Stromal cell of bone marrow (primary cell): Measurements from ENCODE around the gene CEACAM5.

Experiments used
- DNase-seq: peaks from one replicate; pipeline ENCODE4 v3.0.0-alpha.2; 2012; ENCODE audit warnings: low read depth

CEACAM5 gene

GRCh38 chr19:41708481-41708880, at the start of gene CEACAM5:
Gene CEACAM5, plus strand, starts transcription at chr19:41708626. Its CDS starts 106 bp downstream, at chr19:41708732.
- DNase-seq, result no peak

DNA sequence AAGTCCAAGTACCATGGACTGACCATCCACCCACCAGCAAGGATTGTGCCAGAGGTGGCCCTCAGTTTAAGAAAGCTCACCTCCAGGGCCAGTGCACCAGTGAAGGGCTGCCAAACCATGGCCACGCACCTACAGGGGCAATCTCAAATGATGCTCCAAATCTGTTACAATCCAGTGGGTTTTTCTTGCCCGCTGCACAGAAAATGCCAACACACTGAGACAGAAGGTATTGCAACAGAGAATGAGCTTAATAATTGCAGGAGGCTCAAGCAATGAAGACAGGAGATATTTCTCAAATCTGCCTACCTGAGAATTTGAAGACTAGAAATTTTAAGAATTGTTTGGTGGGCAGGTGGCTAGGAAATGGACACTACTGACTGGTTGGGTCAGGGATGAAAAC, 42.4 kb upstream of the CEACAM5 start:
- DNase-seq, result no peak

DNA sequence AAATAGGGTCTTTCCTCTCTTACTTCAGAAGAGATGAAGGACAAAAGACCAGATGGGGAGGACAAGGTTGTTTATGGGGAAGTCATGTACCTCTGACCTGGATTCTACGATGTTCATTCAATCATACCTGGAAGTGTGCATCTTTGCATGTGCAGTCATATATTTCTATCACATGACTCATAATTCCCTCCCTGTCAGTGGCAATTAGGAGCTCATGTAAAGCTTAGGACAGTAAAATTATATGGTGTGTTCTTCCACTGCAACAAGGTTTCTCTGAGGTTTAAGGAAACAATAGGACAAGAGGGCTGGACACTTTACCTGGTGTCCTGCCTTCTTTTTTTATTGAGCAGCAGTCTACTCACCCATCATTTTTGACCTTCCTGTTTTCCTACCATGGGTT, 40.1 kb upstream of the CEACAM5 start:
- no peak for DNase-seq

GRCh38 chr19:41670755-41671154, 37.7 kb upstream of the CEACAM5 start:
- DNase-seq, result no peak

- no peak for DNase-seq
Measured at GRCh38 chr19:41671486-41671885, 36.9 kb upstream of the CEACAM5 start.

- DNase-seq, result no peak
Measured at GRCh38 chr19:41682437-41682836, 26.0 kb upstream of the CEACAM5 start.

DNA sequence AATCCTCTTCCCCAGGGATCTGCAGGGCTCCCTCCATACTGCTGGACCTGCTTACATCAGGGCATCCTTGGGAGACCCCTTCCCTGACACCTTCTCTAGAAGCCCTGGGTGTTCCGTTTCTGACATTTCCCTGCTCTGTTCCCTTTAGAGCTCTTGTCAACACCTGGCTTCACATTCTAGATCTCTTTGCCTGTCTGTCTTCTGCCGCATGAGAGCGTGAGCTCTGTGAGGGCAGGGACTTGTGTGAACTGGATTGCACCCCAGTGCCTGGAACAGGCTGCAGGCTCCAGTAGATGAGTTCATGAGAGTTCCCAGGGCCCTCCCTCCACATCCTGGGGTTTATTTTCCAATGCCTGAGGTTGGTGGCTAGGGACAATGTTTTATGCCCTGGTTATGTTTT, 21.0 kb upstream of the CEACAM5 start:
- no peak for DNase-seq

DNA sequence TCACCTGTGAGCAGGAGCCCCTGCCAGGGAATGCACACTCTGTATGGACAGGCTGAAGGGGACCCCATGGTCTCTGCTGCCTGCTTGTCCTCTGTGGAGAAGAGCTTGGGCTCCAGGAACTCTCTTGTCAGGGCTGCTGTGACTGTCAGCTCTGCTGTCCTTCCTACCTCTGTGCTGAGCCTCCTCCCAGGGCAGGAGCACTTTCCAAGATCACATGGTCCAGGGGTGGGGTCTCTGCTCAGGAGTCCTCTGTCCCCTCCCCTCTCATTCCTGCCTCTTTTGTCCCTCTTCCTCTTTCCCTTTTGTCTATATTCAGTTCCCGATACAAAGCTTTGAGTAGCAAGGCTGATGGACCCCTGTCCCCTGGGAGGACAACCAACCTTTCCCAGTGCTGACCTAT, 20.3 kb upstream of the CEACAM5 start, which contains the start of gene CEACAM7:
Gene CEACAM7 (minus strand): TSS at position 173 of the 400 bp plus-strand sequence. CDS start 105 bp downstream, at position 68.
- no peak for DNase-seq

- no peak for DNase-seq
Measured at GRCh38 chr19:41688687-41689086, 19.7 kb upstream of the CEACAM5 start.

DNA sequence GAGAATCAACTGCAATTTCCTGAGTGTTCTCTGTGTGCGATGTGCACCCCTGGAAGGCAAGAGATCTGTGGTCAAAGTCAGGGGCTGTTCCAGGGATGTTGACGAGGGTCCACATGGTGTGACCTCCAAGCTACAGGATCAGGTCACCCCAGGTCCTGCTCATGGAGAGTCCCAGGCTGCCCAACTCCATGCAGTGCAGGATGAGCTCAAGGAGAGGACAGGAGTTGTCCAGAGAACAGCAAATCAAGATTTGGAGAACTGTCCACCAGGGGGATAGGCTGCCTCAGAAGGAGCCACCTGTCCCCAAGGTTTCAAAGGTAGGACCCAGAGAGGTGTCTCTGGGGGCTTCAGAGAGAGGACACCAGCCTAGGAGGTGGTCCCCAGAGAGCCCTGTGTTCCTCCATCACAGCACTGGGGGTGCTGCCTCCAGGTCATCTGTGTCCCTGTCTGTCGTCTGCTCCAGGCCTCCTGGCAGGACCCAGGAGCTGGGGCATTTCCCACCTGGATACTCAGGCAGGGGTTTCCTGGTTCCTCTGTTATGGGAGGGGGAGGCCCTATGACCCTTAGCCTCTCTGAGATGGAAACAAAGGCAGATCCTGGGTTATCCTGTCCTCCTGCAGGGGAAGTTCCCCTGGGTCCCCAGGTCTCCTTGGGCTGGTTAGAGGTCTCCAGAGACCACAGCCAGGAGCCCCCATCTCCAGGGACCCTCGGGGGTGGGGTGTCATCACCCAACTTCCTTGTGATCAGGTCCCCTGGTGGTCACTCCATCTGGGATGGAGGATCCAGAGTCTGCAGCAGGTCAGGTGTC, 18.2 kb upstream of the CEACAM5 start:
- DNase-seq, result no peak

- DNase-seq, result no peak
Measured at GRCh38 chr19:41690801-41691065, 17.7 kb upstream of the CEACAM5 start.

- no peak for DNase-seq
Measured at GRCh38 chr19:41691268-41691970, 17.0 kb upstream of the CEACAM5 start.

- DNase-seq, result no peak
Measured at GRCh38 chr19:41694196-41694595, 14.2 kb upstream of the CEACAM5 start.

DNA sequence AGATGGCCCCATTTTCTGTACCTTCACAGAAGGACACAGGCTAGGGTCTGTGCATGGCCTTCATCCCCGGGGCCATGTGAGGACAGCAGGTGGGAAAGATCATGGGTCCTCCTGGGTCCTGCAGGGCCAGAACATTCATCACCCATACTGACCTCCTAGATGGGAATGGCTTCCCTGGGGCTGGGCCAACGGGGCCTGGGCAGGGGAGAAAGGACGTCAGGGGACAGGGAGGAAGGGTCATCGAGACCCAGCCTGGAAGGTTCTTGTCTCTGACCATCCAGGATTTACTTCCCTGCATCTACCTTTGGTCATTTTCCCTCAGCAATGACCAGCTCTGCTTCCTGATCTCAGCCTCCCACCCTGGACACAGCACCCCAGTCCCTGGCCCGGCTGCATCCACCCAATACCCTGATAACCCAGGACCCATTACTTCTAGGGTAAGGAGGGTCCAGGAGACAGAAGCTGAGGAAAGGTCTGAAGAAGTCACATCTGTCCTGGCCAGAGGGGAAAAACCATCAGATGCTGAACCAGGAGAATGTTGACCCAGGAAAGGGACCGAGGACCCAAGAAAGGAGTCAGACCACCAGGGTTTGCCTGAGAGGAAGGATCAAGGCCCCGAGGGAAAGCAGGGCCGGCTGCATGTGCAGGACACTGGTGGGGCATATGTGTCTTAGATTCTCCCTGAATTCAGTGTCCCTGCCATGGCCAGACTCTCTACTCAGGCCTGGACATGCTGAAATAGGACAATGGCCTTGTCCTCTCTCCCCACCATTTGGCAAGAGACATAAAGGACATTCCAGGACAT, 13.4 kb upstream of the CEACAM5 start:
- DNase-seq, result no peak

DNA sequence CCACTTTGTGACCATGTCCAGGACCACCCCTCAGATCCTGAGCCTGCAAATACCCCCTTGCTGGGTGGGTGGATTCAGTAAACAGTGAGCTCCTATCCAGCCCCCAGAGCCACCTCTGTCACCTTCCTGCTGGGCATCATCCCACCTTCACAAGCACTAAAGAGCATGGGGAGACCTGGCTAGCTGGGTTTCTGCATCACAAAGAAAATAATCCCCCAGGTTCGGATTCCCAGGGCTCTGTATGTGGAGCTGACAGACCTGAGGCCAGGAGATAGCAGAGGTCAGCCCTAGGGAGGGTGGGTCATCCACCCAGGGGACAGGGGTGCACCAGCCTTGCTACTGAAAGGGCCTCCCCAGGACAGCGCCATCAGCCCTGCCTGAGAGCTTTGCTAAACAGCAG, 12.7 kb upstream of the CEACAM5 start:
- DNase-seq, result no peak

DNA sequence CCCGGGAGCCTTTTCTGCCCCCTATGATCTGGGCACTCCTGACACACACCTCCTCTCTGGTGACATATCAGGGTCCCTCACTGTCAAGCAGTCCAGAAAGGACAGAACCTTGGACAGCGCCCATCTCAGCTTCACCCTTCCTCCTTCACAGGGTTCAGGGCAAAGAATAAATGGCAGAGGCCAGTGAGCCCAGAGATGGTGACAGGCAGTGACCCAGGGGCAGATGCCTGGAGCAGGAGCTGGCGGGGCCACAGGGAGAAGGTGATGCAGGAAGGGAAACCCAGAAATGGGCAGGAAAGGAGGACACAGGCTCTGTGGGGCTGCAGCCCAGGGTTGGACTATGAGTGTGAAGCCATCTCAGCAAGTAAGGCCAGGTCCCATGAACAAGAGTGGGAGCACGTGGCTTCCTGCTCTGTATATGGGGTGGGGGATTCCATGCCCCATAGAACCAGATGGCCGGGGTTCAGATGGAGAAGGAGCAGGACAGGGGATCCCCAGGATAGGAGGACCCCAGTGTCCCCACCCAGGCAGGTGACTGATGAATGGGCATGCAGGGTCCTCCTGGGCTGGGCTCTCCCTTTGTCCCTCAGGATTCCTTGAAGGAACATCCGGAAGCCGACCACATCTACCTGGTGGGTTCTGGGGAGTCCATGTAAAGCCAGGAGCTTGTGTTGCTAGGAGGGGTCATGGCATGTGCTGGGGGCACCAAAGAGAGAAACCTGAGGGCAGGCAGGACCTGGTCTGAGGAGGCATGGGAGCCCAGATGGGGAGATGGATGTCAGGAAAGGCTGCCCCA, 11.8 kb upstream of the CEACAM5 start:
- no peak for DNase-seq

DNA sequence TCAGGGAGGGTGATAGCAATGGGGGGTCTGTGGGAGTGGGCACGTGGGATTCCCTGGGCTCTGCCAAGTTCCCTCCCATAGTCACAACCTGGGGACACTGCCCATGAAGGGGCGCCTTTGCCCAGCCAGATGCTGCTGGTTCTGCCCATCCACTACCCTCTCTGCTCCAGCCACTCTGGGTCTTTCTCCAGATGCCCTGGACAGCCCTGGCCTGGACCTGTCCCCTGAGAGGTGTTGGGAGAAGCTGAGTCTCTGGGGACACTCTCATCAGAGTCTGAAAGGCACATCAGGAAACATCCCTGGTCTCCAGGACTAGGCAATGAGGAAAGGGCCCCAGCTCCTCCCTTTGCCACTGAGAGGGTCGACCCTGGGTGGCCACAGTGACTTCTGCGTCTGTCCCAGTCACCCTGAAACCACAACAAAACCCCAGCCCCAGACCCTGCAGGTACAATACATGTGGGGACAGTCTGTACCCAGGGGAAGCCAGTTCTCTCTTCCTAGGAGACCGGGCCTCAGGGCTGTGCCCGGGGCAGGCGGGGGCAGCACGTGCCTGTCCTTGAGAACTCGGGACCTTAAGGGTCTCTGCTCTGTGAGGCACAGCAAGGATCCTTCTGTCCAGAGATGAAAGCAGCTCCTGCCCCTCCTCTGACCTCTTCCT, 11.1 kb upstream of the CEACAM5 start:
- DNase-seq, result no peak

DNA sequence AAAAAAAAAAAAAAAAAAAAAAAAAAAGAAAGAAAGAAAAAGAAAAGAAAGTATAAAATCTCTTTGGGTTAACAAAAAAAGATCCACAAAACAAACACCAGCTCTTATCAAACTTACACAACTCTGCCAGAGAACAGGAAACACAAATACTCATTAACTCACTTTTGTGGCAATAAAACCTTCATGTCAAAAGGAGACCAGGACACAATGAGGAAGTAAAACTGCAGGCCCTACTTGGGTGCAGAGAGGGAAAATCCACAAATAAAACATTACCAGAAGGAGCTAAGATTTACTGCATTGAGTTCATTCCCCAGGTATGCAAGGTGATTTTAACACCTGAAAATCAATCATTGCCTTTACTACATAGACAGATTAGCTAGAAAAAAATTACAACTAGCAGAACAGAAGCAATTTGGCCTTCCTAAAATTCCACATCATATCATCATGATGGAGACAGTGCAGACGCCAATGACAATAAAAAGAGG, 9.6 kb upstream of the CEACAM5 start:
- no peak for DNase-seq

DNA sequence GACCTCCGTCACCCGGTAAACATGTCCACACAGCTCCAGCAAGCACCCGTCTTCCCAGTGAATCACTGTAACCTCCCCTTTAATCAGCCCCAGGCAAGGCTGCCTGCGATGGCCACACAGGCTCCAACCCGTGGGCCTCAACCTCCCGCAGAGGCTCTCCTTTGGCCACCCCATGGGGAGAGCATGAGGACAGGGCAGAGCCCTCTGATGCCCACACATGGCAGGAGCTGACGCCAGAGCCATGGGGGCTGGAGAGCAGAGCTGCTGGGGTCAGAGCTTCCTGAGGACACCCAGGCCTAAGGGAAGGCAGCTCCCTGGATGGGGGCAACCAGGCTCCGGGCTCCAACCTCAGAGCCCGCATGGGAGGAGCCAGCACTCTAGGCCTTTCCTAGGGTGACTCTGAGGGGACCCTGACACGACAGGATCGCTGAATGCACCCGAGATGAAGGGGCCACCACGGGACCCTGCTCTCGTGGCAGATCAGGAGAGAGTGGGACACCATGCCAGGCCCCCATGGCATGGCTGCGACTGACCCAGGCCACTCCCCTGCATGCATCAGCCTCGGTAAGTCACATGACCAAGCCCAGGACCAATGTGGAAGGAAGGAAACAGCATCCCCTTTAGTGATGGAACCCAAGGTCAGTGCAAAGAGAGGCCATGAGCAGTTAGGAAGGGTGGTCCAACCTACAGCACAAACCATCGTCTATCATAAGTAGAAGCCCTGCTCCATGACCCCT, 9.0 kb upstream of the CEACAM5 start:
- DNase-seq, result no peak

GRCh38 chr19:41699968-41700323, 8.5 kb upstream of the CEACAM5 start:
- DNase-seq, result no peak
